IPS-18c (cell line): ENCODE measurements around the gene DDO.
A peak's percentile ranks its signal among the peaks of the same experiment; 100 is the strongest.

Source experiments
- H3K4me3 ChIP-seq: 2 replicates; pipeline ENCODE4 v1.7.0; 2013; ENCODE audit warnings: low read depth, mild to moderate bottlenecking, low read length, moderate library complexity; ENCODE audit not compliant: insufficient read depth
- H3K9me3 ChIP-seq: one replicate; pipeline ENCODE4 v1.6.1; 2013; ENCODE audit warnings: mild to moderate bottlenecking, low read length, moderate library complexity; ENCODE audit not compliant: control insufficient read depth, insufficient read depth

The DDO gene

GRCh38 chr6:110395221-110395620 is 20.2 kb downstream of the DDO start:
- H3K9me3 ChIP-seq, result no peaks in the 10 kb centered on the region
- H3K4me3 ChIP-seq, result no peak overlapping the region

DNA sequence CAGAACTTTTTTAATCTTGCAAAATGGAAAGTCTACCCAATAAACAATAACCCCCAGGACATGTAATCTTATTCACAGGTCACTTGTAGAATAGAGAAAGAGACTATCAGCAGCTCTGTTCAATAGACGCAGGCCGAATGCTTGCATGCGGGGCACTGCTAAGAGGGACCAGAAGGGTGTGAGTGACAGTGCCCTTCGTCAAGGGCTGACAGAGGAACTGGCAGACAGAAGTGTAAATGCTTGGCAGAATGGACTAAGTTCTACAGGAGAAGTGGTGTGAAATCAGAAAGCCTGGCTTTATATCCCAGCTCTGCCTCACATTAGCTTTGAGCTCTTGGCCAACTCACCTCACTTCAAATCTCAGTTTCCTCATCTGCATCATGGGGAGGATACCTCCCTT is 21.0 kb downstream of the DDO start:
- H3K9me3 ChIP-seq, result no peaks in the 10 kb centered on the region
- H3K4me3 ChIP-seq, result no peak overlapping the region

DNA sequence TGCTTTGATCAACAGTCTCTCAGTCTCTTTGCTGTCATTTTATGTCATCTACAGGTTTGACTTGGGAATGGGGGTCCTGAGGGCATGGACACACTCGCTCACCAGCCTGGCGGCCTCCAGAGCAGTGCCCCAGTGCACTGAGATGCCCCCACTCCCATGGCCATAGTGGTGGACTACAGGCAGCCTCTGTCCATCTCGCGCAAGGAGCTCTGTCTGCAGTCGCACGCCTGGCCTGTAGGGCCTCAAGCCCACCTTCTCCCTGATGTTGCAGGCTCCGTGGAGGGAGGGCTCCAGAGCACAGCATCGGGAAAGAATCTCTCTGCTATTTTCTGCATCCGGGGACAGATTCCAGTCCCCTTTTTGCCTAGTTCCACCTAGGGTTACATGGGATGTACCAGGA is 22.6 kb downstream of the DDO start:
- no peak overlapping the region for H3K4me3 ChIP-seq
- H3K9me3 ChIP-seq, result no peaks in the 10 kb centered on the region

DNA sequence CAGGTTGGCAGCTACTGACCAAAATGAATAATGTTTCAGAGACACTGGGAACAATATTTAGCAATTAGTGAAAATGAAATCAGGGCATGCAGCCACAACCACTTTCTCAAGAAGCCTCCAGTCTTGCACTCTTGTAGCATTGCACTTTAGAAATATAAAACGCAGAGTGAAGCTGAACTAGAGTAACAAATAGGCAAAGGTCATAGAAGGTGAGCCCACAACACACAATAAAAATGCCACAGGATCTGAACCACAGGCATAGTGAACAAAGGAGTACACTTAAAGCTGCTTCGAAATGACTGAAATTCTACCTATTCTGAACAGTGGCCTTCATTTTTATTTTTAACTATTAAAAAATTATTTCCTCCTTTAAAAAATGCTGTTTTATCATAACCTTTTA is 25.0 kb downstream of the DDO start:
- Histone ChIP-seq H3K9me3 (no peaks in the 10 kb centered on the region), H3K4me3 (no peak overlapping the region)

GRCh38 chr6:110389689-110390382 is 25.5 kb downstream of the DDO start:
- no peaks in the 10 kb centered on the region for H3K9me3 ChIP-seq
- H3K4me3 ChIP-seq, result no peak overlapping the region

- Histone ChIP-seq H3K4me3 (no peak overlapping the region), H3K9me3 (no peaks in the 10 kb centered on the region)
Observed at GRCh38 chr6:110387986-110388385, 27.4 kb downstream of the DDO start.

- Histone ChIP-seq H3K9me3 (no peaks in the 10 kb centered on the region), H3K4me3 (no peak overlapping the region)
Observed at GRCh38 chr6:110385458-110385863, 29.9 kb downstream of the DDO start.

DNA sequence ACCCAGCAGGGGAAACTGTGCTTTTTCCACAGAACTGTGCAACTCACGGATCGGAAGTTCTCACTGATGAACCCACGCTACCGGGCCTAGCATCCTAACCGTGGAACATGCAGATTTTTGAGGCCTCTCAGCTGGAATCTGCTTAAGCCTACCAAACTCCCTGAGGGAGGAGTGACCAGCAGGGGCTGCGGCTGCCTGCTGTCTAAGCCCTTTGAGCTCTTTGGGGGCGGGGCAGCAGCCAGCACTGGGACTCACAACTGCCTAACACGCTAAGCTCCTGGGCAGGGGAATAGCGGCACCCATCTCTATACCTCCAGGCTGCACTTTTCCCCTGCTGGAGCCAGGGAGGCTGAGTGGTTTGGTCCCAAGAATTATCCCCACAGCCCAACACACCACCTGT is 36.8 kb downstream of the DDO start:
- Histone ChIP-seq H3K9me3 (peaks cover 2% of the 10 kb centered on the region), H3K4me3 (no peak overlapping the region)

DNA sequence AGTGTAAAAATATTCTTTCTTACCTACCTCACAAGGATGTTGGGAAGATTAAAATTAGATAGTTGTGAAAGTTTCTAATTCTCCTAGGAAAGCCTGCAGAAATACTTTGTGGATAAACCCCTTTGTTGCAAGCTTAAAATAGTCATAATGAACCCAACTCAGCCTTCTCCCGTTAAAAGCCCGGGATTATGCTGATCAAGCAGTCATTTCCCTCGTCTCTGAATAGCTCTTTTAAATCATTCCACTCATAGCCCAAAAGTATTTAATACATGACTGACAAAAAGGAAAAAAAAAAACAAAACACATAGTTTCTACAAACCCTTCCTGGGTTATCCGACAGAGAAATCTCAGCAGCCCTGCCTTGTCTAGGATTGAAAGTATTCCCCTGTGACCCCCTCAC is 46.3 kb downstream of the DDO start:
- no peaks in the 10 kb centered on the region for H3K9me3 ChIP-seq
- no peak overlapping the region for H3K4me3 ChIP-seq

GRCh38 chr6:110368284-110368683 is 47.1 kb downstream of the DDO start:
- H3K4me3 ChIP-seq, result no peak overlapping the region
- H3K9me3 ChIP-seq, result no peaks in the 10 kb centered on the region

GRCh38 chr6:110367825-110368224 is 47.5 kb downstream of the DDO start:
- H3K9me3 ChIP-seq, result no peaks in the 10 kb centered on the region
- H3K4me3 ChIP-seq, result no peak overlapping the region

- no peaks in the 10 kb centered on the region for H3K9me3 ChIP-seq
- H3K4me3 ChIP-seq, result no peak overlapping the region
Observed at GRCh38 chr6:110366975-110367374, 48.4 kb downstream of the DDO start.

DNA sequence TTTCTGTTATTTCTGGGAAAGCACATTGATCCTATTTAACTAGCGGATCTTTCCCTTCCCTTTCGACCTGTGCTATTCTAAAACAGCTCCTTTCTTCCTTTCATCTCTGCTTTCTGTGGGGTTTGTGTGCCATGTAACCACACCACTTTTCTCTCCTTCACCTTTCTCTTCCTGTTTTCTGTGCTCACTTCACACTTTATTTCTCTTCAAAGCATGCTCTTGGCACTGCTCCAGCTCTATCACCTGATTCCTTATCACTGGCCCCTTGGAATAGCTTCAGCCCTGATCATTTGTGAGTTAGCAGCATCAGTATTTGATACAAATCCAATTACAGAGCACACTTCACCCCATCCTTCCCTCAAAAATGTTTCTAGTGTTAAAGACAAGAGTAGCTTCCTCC is 49.1 kb downstream of the DDO start:
- no peaks in the 10 kb centered on the region for H3K9me3 ChIP-seq
- H3K4me3 ChIP-seq, result no peak overlapping the region

GRCh38 chr6:110364364-110365105 is 50.8 kb downstream of the DDO start:
- Histone ChIP-seq H3K9me3 (no peaks in the 10 kb centered on the region), H3K4me3 (no peak overlapping the region)

GRCh38 chr6:110363748-110364147 is 51.6 kb downstream of the DDO start:
- H3K4me3 ChIP-seq, result no peak overlapping the region
- H3K9me3 ChIP-seq, result no peaks in the 10 kb centered on the region

- Histone ChIP-seq H3K9me3 (no peaks in the 10 kb centered on the region), H3K4me3 (no peak overlapping the region)
Observed at GRCh38 chr6:110360676-110361075, 54.7 kb downstream of the DDO start.

DNA sequence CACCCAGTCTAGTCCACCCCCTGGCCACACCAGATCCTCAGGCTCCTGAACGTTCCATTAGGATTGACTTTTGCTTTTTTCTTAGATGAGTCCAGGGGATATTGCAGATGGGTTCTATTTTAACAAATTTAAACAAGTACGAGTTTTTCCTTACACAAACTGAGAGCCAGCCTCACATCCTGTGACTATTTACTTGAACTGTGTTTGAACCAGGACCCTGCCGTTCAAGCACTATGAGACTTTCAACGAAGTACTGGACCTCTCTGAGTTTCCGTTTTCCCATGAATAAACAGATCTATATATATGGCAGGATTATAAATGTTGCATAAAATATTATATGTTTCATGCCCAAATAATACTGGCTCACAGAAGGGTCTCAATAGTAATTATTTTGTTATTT is 55.8 kb downstream of the DDO start:
- Histone ChIP-seq H3K4me3 (no peak overlapping the region), H3K9me3 (no peaks in the 10 kb centered on the region)

- Histone ChIP-seq H3K4me3 (peak overlapping the region; percentile 73), H3K9me3 (no peaks in the 10 kb centered on the region)
Observed at GRCh38 chr6:110358553-110359160, 56.7 kb downstream of the DDO start.
